Fibroblast of skin of right quadriceps (primary cell): Measurements from ENCODE around the gene HSPA9.

Experiments
- DNase-seq: peaks from one replicate; pipeline ENCODE4 v3.0.0-alpha.2; 2013

HSPA9 gene

GRCh38 chr5:138575194-138576015 is at the start of gene HSPA9:
TSS of gene HSPA9 (minus strand) at chr5:138575401. CDS start at chr5:138575318, 83 bp downstream.
- DNase-seq, result peak; percentile 100

GRCh38 chr5:138623053-138623452 is 47.9 kb upstream of the HSPA9 start:
- no peak for DNase-seq

GRCh38 chr5:138622051-138622450 is 46.9 kb upstream of the HSPA9 start:
- no peak for DNase-seq

DNA sequence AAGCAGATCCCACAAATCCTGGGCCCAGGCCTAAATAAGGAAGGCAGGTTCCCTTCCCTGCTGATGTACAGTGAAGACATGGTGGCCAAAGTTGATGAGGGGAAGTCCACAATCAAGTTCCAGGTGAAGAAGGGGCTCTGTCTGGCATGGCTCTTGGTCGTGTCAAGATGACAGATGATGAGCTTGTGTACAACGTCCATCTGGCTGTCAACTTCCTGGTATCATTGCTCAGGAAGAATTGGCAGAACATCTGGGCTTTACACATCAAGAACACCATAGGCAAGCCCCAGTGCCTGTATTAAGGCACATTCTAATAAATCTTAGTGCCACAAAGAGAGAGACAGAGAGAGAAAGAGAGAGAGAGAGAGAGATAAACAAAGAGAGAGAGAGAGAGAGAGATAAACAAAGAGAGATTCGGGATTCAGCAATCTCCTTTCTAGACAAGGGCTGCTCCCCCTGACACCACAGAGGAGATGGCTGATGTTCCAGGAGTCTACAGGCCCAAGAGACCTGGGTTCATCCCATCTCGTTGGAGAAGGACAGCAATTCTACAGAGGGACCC is 45.5 kb upstream of the HSPA9 start:
- no peak for DNase-seq

DNA sequence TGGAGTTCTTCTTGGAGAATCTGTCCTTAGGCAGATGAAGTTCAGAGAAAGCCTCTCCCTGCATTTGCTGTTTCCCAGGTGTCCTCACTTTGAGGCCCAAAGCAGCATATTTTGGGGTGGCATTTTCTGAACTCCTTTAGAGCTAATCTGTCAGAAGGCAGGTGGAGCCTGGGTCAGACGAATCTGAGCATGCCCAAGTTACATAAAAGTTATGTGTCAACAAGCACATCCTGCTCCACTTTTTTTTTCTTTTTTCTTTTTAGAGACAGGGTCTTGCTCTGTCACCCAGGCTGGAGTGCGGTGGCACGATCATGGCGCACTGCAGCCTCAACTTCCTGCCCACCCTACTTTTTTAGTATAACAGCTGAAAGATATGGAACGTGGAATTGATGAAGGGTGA is 41.3 kb upstream of the HSPA9 start:
- DNase-seq, result no peak

DNA sequence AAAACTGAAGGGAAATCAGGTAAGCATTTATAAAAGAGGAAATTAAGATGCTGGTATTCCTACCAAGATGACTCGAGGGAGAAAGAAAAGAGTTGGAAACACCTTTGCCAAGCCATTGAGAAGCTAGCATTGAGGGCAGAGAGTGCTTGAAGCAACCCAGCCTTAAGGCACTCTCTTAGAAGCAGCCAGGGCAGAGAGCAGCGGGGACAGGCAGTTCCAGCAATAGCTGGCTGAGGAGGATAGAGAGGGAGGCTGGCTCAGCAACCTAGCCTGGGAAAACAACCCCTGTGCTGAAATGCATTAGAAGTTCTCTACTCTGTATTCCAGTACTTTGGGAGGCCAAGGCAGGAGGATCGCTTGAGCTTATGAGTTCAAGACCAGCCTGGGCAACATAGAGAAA is 40.3 kb upstream of the HSPA9 start:
- no peak for DNase-seq

GRCh38 chr5:138611678-138612218 is 36.5 kb upstream of the HSPA9 start:
- no peak for DNase-seq

DNA sequence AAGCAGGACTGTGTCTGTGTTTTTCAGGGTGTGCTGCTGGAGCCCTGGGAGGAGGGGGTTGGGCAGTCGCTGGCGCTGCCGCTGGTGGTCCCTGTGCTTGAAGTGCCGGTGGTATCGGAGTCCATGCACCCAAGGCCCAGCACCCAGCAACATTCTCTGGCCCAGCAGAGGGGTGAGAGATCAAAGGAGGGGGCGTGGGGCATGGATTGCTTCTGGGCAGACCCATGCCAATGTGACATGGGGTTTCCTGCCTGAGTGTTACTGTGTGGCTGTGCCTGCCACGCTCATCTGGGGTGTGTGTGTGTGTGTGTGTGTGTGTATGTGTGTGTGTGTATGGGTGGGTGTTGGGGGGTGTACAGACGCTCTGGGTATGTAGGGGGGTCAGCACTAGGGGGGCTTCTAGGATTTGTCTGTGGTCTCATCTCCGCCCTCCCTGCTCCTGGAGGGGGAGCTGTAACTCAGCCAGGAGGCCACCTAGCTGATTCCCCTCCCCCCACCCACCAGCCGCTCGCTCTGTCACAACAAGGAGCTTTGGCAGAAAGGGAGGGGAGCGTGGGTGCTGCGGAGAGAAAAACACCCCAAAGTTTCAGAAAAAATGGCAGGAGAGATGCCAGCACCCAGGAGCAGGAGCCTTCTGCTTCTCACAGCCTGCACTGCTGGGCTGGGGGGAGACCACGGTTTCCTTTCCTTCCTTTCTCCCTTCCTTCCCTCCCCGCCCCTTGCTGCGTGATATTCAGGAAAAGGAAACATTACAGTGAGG is 35.9 kb upstream of the HSPA9 start:
- no peak for DNase-seq

GRCh38 chr5:138610415-138610917 is 35.3 kb upstream of the HSPA9 start:
- DNase-seq, result no peak

- DNase-seq, result no peak
These were observed 31.3 kb upstream of the HSPA9 start for GRCh38 chr5:138606378-138607064.

DNA sequence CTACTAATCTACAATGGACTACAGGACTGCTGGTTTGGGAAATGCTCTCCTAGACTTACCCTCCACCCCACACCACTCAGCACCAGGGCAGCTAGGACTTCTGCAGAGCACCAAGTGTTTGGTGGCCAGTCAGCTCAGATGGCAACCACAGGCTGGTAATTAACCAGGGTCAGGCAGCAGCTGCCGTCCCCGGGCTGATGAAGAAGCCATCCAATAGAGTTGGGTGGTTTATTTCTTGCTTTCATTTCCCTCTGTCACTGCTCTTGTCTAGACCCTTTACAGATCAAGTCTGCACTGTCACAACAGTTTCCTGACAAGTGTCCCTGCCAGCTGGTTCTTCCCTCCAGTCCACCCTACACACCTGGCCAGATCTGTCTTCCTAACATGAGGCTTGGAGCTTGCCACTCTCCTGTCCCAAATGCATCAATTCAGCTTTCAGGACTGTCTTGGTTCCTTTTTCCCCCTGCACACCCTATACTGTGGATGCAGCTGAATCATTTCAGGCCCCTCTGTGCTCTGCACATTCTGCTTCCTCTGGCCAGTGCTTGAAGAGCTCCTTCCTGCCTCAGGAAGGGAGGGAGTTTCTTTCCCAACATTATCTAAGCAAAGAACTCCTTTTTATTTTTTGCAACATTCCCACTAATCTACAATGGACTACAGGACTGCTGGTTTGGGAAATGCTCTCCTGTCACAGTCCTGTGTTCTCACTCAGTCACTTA is 30.2 kb upstream of the HSPA9 start:
- DNase-seq, result no peak

DNA sequence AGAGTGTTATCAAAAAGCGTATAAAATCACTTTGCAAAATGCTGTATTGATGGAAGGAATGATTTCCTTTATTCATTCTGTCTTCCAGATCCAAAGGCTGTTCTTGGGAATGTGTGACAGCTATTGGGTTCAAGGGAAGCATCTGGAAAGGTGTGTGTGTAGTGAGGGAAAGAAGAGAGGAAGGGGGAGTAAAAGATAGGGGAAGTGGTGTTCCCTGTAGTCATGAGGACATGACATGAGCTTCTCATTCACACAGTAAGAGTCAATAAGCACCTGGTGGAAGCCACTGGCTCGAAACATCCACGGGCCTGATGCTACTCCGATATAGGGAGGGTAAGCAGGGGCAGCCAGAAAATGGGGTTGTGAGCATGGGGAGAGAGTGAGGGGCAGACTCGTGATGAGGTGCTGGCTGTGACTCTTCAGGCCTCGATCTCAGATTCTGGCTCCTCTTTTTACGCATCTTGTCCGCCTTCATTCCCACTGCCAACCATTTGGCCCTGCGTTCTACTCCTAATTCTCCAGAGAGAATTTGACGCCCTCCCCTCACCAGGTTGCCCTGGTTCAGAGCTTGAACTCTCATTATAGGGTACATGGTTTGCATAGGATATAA is 29.1 kb upstream of the HSPA9 start:
- DNase-seq, result no peak

DNA sequence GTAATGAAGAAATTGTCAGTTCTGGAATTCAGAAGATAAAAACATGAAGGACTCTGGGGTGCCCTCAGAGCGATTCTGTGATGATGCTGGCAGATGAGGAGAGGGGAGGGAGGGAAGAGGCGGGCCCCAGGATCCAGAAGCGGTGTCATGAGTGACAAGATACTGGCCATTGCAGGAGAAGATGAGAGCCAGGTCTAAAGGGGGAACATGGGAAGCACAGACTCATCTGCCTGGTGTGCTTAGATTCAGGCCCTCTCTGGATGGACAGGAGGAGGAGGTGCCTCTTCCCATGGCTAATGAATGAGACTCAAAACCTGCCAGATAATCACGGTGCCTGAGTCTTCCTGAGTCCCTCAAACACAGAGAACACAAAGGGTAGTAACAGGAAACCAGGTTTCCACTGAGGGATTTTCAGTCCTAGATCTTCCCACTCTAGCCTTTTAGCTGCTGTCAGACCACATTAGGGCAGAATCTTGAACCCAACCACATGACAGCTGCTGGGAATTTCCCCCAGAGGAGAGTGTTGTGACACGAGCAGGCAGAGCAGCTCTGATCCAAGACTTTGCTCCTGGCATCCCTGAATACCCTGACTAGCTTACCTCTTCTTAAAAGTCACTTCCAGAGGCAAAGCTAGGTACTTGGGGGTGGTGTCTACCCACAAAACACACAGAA is 28.2 kb upstream of the HSPA9 start:
- DNase-seq, result no peak

- DNase-seq, result no peak
These were observed 27.3 kb upstream of the HSPA9 start for GRCh38 chr5:138602371-138603000.

GRCh38 chr5:138601444-138601843 is 26.2 kb upstream of the HSPA9 start:
- peak; percentile 17 for DNase-seq

- DNase-seq, result no peak
These were observed 25.2 kb upstream of the HSPA9 start for GRCh38 chr5:138600446-138600845.

GRCh38 chr5:138597661-138598400 is 22.6 kb upstream of the HSPA9 start:
- DNase-seq, result no peak

GRCh38 chr5:138596105-138596881 is 21.1 kb upstream of the HSPA9 start:
- no peak for DNase-seq
